Motor neuron (in vitro differentiated cells): ENCODE measurements around the gene MCC. TPM values are rescaled to one million over a fixed set of nuclear protein-coding genes. Genes with fewer than 3 reads are reported as not detected.

Experiments
- ATAC-seq, 8 experiments: fragments of 200-7000 bp; cut with Tn5 transposase; replicated peaks in 6 of 8; 2 replicates each; pipeline ENCODE4 v1.8.0; 2021; ENCODE audit warnings: mild to moderate bottlenecking in 8 of 8, moderate library complexity in 8 of 8
- H3K27ac ChIP-seq, 2 donors: fragments of 250-450 bp; sonication (Bioruptor Pico); 2 replicates each; pipeline ENCODE4 v1.9.0; 2021; ENCODE audit warnings: antibody characterized with exemption in 2 of 2, mild to moderate bottlenecking in 2 of 2, moderate library complexity in 1 of 2
- H3K4me1 ChIP-seq, 2 donors: fragments of 250-450 bp; sonication (Bioruptor Pico); replicated peaks in 1 of 2; 2 replicates each; pipeline ENCODE4 v1.6.1; 2021; ENCODE audit warnings: antibody characterized with exemption in 2 of 2, mild to moderate bottlenecking in 2 of 2, moderate library complexity in 1 of 2
- H3K4me3 ChIP-seq, 5 donors: fragments of 250-450 bp; sonication (Bioruptor Pico); 2 replicates each; pipeline ENCODE4 v1.9.0; 2021; ENCODE audit warnings: antibody characterized with exemption in 5 of 5, mild to moderate bottlenecking in 5 of 5, moderate library complexity in 4 of 5
- WGBS, 10 experiments: fragments of 450-650 bp; shearing (Covaris generic); methylation state at CpG; one replicate each; pipeline ENCODE4 v1.0.0; 2022; 5-methylcytosine and 5-hydroxymethylcytosine counted together
- in situ Hi-C, 9 experiments: fragments of 400-800 bp; cut with MboI; loops; one replicate each; pipeline ENCODE4 v1.15.0; 2021; ENCODE audit warnings: low sequenced_read_pairs in 9 of 9, low pct_unique_long_range_greater_than_20kb in 2 of 9; ENCODE audit not compliant: unreplicated experiment in 9 of 9
- total RNA-seq, 8 experiments: library from RNA; unstranded; fragments of 300-600 nt; gene quantifications; 2 replicates each; pipeline versions ENCODE4 v1.2.3 to v1.2.4, GENCODE V29; 2022

The MCC gene
- total RNA-seq, 8 experiments from 2014 or later, result 6.7 to 66.0 (median 12.2) TPM

DNA sequence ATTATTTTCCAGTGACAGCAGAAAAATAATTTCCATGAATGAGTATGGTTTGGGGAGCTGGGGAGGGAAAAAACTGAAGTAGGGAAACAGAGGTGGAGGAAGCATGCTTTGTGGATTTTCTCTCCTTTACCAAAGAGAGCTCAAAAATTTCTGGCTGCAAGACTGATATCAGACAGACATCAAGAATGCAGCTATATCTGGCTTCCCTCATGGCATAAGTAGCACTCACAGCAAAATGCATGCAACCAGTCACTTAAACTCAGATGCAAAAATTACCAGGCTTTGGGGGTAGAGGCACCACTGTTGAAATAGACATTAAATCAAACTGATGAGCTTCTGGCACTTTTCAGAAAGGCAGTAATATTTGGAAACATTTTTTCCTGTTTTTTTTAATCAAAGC, 250.4 kb downstream of the MCC start:
- in situ Hi-C loops, result no loop called here
- ATAC-seq, result no peak
- no peak overlapping the region for H3K4me3 ChIP-seq
- no peak overlapping the region for H3K27ac ChIP-seq
- H3K4me1 ChIP-seq, result peaks cover 12 to 18% of the 10 kb centered on the region in 2 donors

GRCh38 chr5:113236536-113237288, 251.5 kb downstream of the MCC start:
- no peak overlapping the region for H3K27ac ChIP-seq

GRCh38 chr5:113235884-113236283, 252.4 kb downstream of the MCC start:
- ATAC-seq, result peak in 2 of 8 experiments; percentile 35 to 39
- 87 to 100% (median 100%) methylated on average over 2 to 4 of the region's 4 CpGs; no CpG with 5 or more reads in 3 of the 10 experiments for WGBS, 10 experiments

More at GRCh38 chr5:113236536-113237288, 251.5 kb downstream of the MCC start:
- Histone ChIP-seq H3K4me3 (no peak overlapping the region), H3K4me1 (peaks cover 12 to 18% of the 10 kb centered on the region in 2 donors)
- in situ Hi-C loops, result no loop called here
- 54 to 100% (median 75%) methylated on average over 1 to 10 of the region's 10 CpGs for WGBS, 10 experiments
- no peak for ATAC-seq

DNA sequence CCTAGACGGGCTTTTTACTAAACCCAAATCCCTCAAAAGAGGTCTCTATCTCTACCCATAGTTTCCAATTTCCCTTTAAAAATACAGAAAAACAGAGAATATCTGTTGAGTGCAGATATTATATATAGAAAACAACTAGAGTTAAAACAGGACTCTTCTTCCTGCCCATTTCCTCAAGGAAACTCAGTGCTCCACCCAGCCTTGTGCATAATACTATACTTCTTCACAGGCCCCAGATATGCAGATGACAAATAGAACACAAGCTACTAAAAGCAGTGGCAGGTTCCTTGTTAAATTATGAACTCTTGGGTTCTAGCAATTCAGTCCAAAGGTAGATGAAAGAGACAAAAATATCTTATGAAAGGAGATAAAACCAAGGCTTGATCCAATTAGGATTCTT, 253.7 kb downstream of the MCC start:
- in situ Hi-C loops, result no loop called here
- H3K4me3 ChIP-seq, result no peak overlapping the region
- no peak overlapping the region for H3K27ac ChIP-seq
- H3K4me1 ChIP-seq, result peaks cover 16 to 23% of the 10 kb centered on the region in 2 donors
- ATAC-seq, result peak in 3 of 8 experiments; percentile 5 to 9 (median 8)
- WGBS, 10 experiments, result 0 to 57% (median 7%) methylated on average over 1 of the region's 1 CpG; no CpG with 5 or more reads in 6 of the 10 experiments

More at GRCh38 chr5:113235884-113236283, 252.4 kb downstream of the MCC start:
- H3K27ac ChIP-seq, result no peak overlapping the region
- H3K4me3 ChIP-seq, result no peak overlapping the region
- peaks cover 15 to 21% of the 10 kb centered on the region in 2 donors for H3K4me1 ChIP-seq
- in situ Hi-C loops, result no loop called here

DNA sequence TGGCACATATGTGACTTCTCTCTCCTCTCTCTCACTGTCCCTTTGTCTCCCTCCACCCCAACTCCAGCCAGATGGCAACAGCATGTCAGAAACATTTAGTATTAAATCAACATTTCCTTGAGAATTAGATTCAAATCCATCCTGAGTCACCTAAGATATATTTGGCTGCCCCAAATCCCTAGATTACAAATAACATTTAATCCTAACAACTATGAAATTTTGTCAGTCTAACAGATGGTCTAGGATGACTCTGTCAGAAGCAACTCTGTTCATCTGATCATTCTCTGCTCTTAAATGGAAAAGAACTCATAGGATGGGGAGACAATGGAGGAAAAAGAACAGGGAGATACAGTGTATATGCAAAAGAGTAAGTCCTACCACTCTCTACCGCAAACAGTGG, 254.6 kb downstream of the MCC start:
- 71 to 100% (median 92%) methylated on average over 1 of the region's 1 CpG; no CpG with 5 or more reads in 2 of the 10 experiments for WGBS, 10 experiments
- peak in 2 of 8 experiments; percentile 2 to 7 for ATAC-seq
- Histone ChIP-seq H3K4me3 (no peak overlapping the region), H3K27ac (no peak overlapping the region), H3K4me1 (peaks cover 16 to 23% of the 10 kb centered on the region in 2 donors)
- in situ Hi-C loops, result no loop called here

DNA sequence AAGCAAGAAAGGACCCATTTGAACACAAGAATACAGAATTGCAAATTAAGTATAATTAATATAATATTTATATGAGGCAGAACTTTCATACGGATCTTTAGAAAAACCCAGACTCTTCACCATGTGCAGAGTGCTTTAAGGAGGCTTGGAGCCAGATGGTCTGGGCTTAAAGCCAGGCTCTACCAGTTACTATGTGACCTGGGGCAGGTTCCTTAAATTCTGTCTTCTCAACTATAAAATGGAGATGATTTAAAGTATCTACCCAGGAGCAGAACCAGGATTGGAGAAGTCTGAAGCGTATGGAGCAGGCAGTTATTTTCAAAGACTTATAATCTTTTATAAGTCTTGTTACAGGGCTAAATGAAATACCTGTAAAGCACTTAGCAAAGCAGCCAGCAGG, 255.6 kb downstream of the MCC start:
- Histone ChIP-seq H3K4me3 (no peak overlapping the region), H3K27ac (no peak overlapping the region), H3K4me1 (peaks cover 13 to 16% of the 10 kb centered on the region in 2 donors)
- WGBS, 10 experiments, result 0 to 100% (median 80%) methylated on average over 1 to 2 of the region's 2 CpGs
- in situ Hi-C loops, result no loop called here
- peak in 3 of 8 experiments; percentile 44 to 84 (median 50) for ATAC-seq

DNA sequence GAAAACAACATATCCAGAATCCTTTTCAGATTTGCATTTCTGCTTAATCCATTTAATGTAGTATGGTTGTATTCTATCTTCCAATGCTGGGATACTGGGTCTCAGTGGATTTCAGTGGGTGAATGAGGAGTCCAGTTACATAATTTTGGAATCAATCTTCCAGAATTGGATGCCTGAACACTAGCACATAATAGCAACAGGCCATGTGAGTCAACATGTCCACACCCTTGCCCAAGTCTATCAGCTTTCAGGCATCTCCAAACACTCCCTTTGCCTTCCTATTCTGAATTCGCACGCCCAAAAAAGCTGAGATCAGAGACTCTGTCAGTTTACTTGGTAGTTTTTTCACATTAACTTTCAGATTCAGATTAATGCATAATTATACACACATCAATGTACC, 256.0 kb downstream of the MCC start:
- in situ Hi-C loops, result no loop called here
- WGBS, 10 experiments, result 0 to 64% (median 0%) methylated on average over 1 to 2 of the region's 2 CpGs; no CpG with 5 or more reads in 5 of the 10 experiments
- H3K27ac ChIP-seq, result no peak overlapping the region
- peaks cover 10 to 12% of the 10 kb centered on the region in 2 donors for H3K4me1 ChIP-seq
- ATAC-seq, result peak in 3 of 8 experiments; percentile 74 to 91 (median 80)
- H3K4me3 ChIP-seq, result no peak overlapping the region

- WGBS, 10 experiments, result 0 to 100% (median 91%) methylated on average over 1 of the region's 1 CpG; no CpG with 5 or more reads in 1 of the 10 experiments
- Histone ChIP-seq H3K4me3 (no peak overlapping the region), H3K27ac (no peak overlapping the region), H3K4me1 (peaks cover 6% of the 10 kb centered on the region in 2 donors)
- in situ Hi-C loops, result no loop called here
- no peak for ATAC-seq
Observed at GRCh38 chr5:113231653-113232000, 256.6 kb downstream of the MCC start.

- H3K4me1 ChIP-seq, result peaks cover 5% of the 10 kb centered on the region in 2 donors
- no peak overlapping the region for H3K27ac ChIP-seq
- no peak overlapping the region for H3K4me3 ChIP-seq
- in situ Hi-C loops, result no loop called here
- 35 to 83% (median 57%) methylated on average over 1 to 4 of the region's 4 CpGs for WGBS, 10 experiments
- peak in 3 of 8 experiments; percentile 6 to 66 (median 64) for ATAC-seq
Observed at GRCh38 chr5:113230711-113231652, 257.3 kb downstream of the MCC start.

- peaks cover 5% of the 10 kb centered on the region in 2 donors for H3K4me1 ChIP-seq
- in situ Hi-C loops, result no loop called here
- H3K27ac ChIP-seq, result no peak overlapping the region
- no peak overlapping the region for H3K4me3 ChIP-seq
- WGBS, 10 experiments, result 40 to 100% (median 92%) methylated on average over 1 to 3 of the region's 3 CpGs
- no peak for ATAC-seq
Observed at GRCh38 chr5:113227798-113228197, 260.5 kb downstream of the MCC start.

DNA sequence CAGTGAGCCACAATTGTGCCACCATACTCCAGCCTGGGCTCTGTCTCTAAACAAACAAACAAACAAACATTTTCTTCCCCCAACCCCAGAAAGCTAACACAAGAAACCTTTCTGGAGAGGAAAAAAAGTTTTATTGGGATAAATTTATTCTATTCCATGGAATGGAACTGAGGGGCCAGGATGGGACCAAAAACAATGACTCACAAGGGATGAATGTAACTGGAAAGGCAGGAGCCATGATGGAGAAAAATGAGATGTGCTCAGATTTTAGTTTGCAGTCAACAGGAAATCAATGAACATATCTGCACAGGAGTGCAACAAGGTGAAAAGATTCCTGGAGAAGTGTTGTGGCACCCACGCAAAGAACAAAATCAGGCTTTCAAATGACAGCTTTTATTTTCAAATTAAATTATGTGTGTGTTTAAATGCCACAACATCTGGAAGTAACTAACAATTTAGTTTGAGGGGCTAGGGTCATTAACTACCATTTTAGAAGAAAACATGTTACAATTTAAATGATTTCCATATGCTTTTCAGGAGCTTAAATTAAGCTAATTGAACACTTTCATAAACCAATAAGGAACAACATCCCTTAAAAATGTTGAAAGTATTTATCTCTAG, 262.0 kb downstream of the MCC start:
- Histone ChIP-seq H3K4me1 (peaks cover 8% of the 10 kb centered on the region in 2 donors), H3K4me3 (no peak overlapping the region), H3K27ac (no peak overlapping the region)
- WGBS, 10 experiments, result 43 to 100% (median 86%) methylated on average over 1 of the region's 1 CpG; no CpG with 5 or more reads in 3 of the 10 experiments
- no peak for ATAC-seq
- in situ Hi-C loops, result no loop called here

DNA sequence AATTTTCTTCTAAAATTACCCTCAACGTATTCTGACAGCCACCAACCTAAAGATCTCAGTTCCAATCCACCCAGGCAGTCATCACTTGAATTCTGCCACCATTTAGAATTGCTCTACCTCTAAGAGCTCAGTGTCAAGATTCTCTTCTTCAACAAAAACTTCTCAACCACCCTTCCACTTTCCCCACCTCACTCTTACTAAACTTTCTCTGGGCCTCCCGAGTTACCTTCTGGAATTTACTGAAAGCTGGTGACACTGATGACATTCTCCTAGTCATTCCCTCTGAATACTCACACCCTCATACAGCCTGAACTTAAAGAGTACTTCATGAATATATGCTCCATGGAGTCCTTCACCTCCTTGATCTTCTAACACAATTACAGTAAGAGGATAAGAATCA, 263.0 kb downstream of the MCC start:
- in situ Hi-C loops, result no loop called here
- 67 to 100% (median 89%) methylated on average over 1 to 2 of the region's 2 CpGs; no CpG with 5 or more reads in 3 of the 10 experiments for WGBS, 10 experiments
- Histone ChIP-seq H3K4me3 (no peak overlapping the region), H3K27ac (no peak overlapping the region), H3K4me1 (peaks cover 3 to 4% of the 10 kb centered on the region in 2 donors)
- ATAC-seq, result peak in 2 of 8 experiments; percentile 26 to 82
